SK-N-SH (cell line): ENCODE data around the gene ZDHHC14. TPM values are rescaled to one million over a fixed set of nuclear protein-coding genes. Genes with fewer than 3 reads are reported as not detected.

Experiments used
- CTCF ChIA-PET: fragments of 300-600, 350-600 bp; formaldehyde crosslinking; extraction: SDS; loops from one replicate; lab custom pipeline; 2021; lab: Yijun Ruan, JAX
- POLR2A ChIA-PET: fragments of 350-600 bp; sonication (Branson Sonifier 250); formaldehyde crosslinking; extraction: SDS; loops from one replicate; lab custom pipeline; 2020; ENCODE audit warnings: antibody characterized with exemption, inconsistent platforms; lab: Yijun Ruan, JAX
- DNase-seq: peaks from one replicate; pipeline ENCODE4 v3.0.0; 2012
- H2AFZ ChIP-seq: fragments of 200-600 bp; sonication (generic); 2 replicates; pipeline ENCODE4 v1.8.1; 2016; ENCODE audit warnings: antibody characterized with exemption, mild to moderate bottlenecking, low read depth
- H3F3A ChIP-seq: fragments of 200-600 bp; sonication (generic); replicated peaks from 2 replicates; pipeline ENCODE3; 2016; ENCODE audit warnings: antibody characterized with exemption, mild to moderate bottlenecking; ENCODE audit not compliant: insufficient read depth
- H3K27ac ChIP-seq, 2 experiments: fragments of 200-500 bp in 1 of 2; fragments of 200-600 bp in 1 of 2; sonication (Bioruptor generic) in 1 of 2; sonication (generic), shearing (Covaris generic) in 1 of 2; 2 replicates each; pipeline versions ENCODE4 v1.5.1 to v1.6.1; 2014 to 2016; ENCODE audit warnings: low read depth in 2 of 2, inconsistent platforms in 1 of 2, low read length in 1 of 2, mild to moderate bottlenecking in 1 of 2, mixed read lengths in 1 of 2
- H3K27me3 ChIP-seq: fragments of 200-600 bp; sonication (generic), shearing (Covaris generic); 2 replicates; pipeline ENCODE4 v1.6.1; 2016; ENCODE audit warnings: mixed run types; ENCODE audit not compliant: insufficient read depth
- H3K36me3 ChIP-seq, 2 experiments: fragments of 200-500 bp in 1 of 2; fragments of 200-600 bp in 1 of 2; sonication (Bioruptor generic) in 1 of 2; sonication (generic) in 1 of 2; replicated peaks in 1 of 2; 2 replicates each; pipeline versions ENCODE3 to v1.5.1; 2014 to 2016; ENCODE audit warnings: low read length in 1 of 2, mild to moderate bottlenecking in 1 of 2; ENCODE audit not compliant: insufficient read depth in 2 of 2, control insufficient read depth in 1 of 2
- H3K4me1 ChIP-seq, 2 experiments: fragments of 200-500 bp in 1 of 2; fragments of 200-600 bp in 1 of 2; sonication (Bioruptor generic) in 1 of 2; sonication (generic), shearing (Covaris generic) in 1 of 2; 2 replicates each; pipeline versions ENCODE4 v1.5.1 to v1.6.1; 2014 to 2016; ENCODE audit warnings: low read depth in 1 of 2, low read length in 1 of 2, mixed run types in 1 of 2; ENCODE audit not compliant: insufficient read depth in 2 of 2, control insufficient read depth in 1 of 2
- H3K4me2 ChIP-seq: fragments of 200-600 bp; sonication (generic), shearing (Covaris generic); 2 replicates; pipeline ENCODE4 v1.6.1; 2017; ENCODE audit warnings: mixed run types
- H3K4me3 ChIP-seq, 2 experiments: fragments of 200-500 bp in 1 of 2; fragments of 200-600 bp in 1 of 2; sonication (Bioruptor generic) in 1 of 2; sonication (generic), shearing (Covaris generic) in 1 of 2; 2 replicates each; pipeline versions ENCODE4 v1.5.1 to v1.8.1; 2014 to 2016; ENCODE audit warnings: low read depth in 2 of 2, inconsistent platforms in 1 of 2, low read length in 1 of 2, mild to moderate bottlenecking in 1 of 2, mixed read lengths in 1 of 2, moderate library complexity in 1 of 2
- H3K79me2 ChIP-seq: fragments of 200-600 bp; sonication (generic); 2 replicates; pipeline ENCODE4 v1.8.1; 2017; ENCODE audit warnings: mild to moderate bottlenecking; ENCODE audit not compliant: insufficient read depth
- H3K9ac ChIP-seq: fragments of 200-600 bp; sonication (generic); 2 replicates; pipeline ENCODE4 v1.6.1; 2017; ENCODE audit warnings: mixed run types
- H3K9me2 ChIP-seq: fragments of 200-600 bp; sonication (generic); 2 replicates; pipeline ENCODE4 v1.6.1; 2017; ENCODE audit warnings: mixed run types
- H3K9me3 ChIP-seq: fragments of 200-600 bp; sonication (generic); 2 replicates; pipeline ENCODE4 v1.6.1; 2017; ENCODE audit warnings: mixed run types, mild to moderate bottlenecking, moderate library complexity
- H4K20me1 ChIP-seq: fragments of 200-600 bp; sonication (generic); 2 replicates; pipeline ENCODE4 v1.6.1; 2017; ENCODE audit warnings: mild to moderate bottlenecking, mixed run types; ENCODE audit not compliant: insufficient read depth
- EP300 ChIP-seq, 2 experiments: IDR thresholded peaks; 2 replicates each; pipeline versions ENCODE4 v1.4.0 to v1.6.1; 2012; ENCODE audit warnings: borderline replicate concordance in 1 of 2, low read depth in 1 of 2, low read length in 1 of 2
- EZH2phosphoT487 ChIP-seq: fragments of 200-600 bp; sonication (generic); IDR thresholded peaks from 2 replicates; pipeline ENCODE4 v1.6.1; 2017; ENCODE audit warnings: low read depth, mixed run types, mild to moderate bottlenecking, antibody characterized with exemption, moderate library complexity, borderline replicate concordance
- FOXM1 ChIP-seq: IDR thresholded peaks from 2 replicates; pipeline ENCODE4 v1.4.0; 2012; ENCODE audit warnings: low read depth, mild to moderate bottlenecking
- GATA2 ChIP-seq: sonication (generic); formaldehyde crosslinking; IDR thresholded peaks from 2 replicates; pipeline ENCODE4 v1.5.0; 2020; ENCODE audit warnings: mild to moderate bottlenecking, missing genetic modification reagents
- JUND ChIP-seq: IDR thresholded peaks from 2 replicates; pipeline ENCODE4 v1.4.0; 2012
- MAX ChIP-seq: IDR thresholded peaks from 2 replicates; pipeline ENCODE4 v1.4.0; 2012; ENCODE audit warnings: low read depth
- MEF2A ChIP-seq: IDR thresholded peaks from 2 replicates; pipeline ENCODE4 v1.4.0; 2012; ENCODE audit warnings: low read depth, borderline replicate concordance
- MXI1 ChIP-seq: IDR thresholded peaks from 2 replicates; pipeline ENCODE4 v1.6.1; 2012; ENCODE audit warnings: mild to moderate bottlenecking, low read depth, low read length, improper control_type of control experiment
- NRF1 ChIP-seq: IDR thresholded peaks from 2 replicates; pipeline ENCODE4 v1.6.1; 2012; ENCODE audit warnings: low read depth, mild to moderate bottlenecking, low read length
- POLR2AphosphoS5 ChIP-seq: IDR thresholded peaks from 2 replicates; pipeline ENCODE4 v1.6.1; 2012; ENCODE audit warnings: low read depth, low read length
- RAD21 ChIP-seq: IDR thresholded peaks from 2 replicates; pipeline ENCODE4 v1.6.1; 2012; ENCODE audit warnings: mild to moderate bottlenecking, low read length
- RCOR1 ChIP-seq: fragments of 150-350 bp; IDR thresholded peaks from 2 replicates; pipeline ENCODE4 v1.6.1; 2017; ENCODE audit warnings: antibody characterized with exemption, low read length
- RFX5 ChIP-seq: IDR thresholded peaks from 2 replicates; pipeline ENCODE4 v1.6.1; 2012; ENCODE audit warnings: mild to moderate bottlenecking, improper control_type of control experiment, low read length
- RXRA ChIP-seq: IDR thresholded peaks from 2 replicates; pipeline ENCODE4 v1.4.0; 2012; ENCODE audit warnings: low read depth, mild to moderate bottlenecking, borderline replicate concordance
- SIN3A ChIP-seq: IDR thresholded peaks from 2 replicates; pipeline ENCODE4 v1.6.1; 2012; ENCODE audit warnings: low read depth, mild to moderate bottlenecking, low read length, moderate library complexity, borderline replicate concordance
- TAF1 ChIP-seq: IDR thresholded peaks from 2 replicates; pipeline ENCODE4 v1.6.1; 2012; ENCODE audit warnings: low read depth, mild to moderate bottlenecking, low read length, moderate library complexity, borderline replicate concordance
- TEAD4 ChIP-seq: IDR thresholded peaks from 2 replicates; pipeline ENCODE4 v1.4.0; 2012; ENCODE audit warnings: mild to moderate bottlenecking, borderline replicate concordance; ENCODE audit not compliant: insufficient read depth
- WGBS: methylation state at CpG from one replicate; pipeline ENCODE4 v1.1.6; 2017; ENCODE audit warnings: low lambda C conversion rate; 5-methylcytosine and 5-hydroxymethylcytosine counted together
- polyA plus RNA-seq, 3 experiments: library from polyadenylated mRNA; depleted of rRNA; stranded (reverse); fragments of >200 nt; gene quantifications; 2 replicates each; pipeline ENCODE4 v1.2.3, GENCODE V29; 2012
- TF ChIP-seq, protein P1 (sequence below): IDR thresholded peaks from 2 replicates; pipeline ENCODE4 v1.4.0; 2012; ENCODE audit warnings: low read depth, borderline replicate concordance
- TF ChIP-seq, protein P2 (sequence below): IDR thresholded peaks from 2 replicates; pipeline ENCODE4 v1.4.0; 2012; ENCODE audit warnings: low read depth, borderline replicate concordance

The ZDHHC14 gene
- polyA plus RNA-seq, 1 of the 3 experiments (the other 2 are of a cell fraction): 5.4 TPM

DNA sequence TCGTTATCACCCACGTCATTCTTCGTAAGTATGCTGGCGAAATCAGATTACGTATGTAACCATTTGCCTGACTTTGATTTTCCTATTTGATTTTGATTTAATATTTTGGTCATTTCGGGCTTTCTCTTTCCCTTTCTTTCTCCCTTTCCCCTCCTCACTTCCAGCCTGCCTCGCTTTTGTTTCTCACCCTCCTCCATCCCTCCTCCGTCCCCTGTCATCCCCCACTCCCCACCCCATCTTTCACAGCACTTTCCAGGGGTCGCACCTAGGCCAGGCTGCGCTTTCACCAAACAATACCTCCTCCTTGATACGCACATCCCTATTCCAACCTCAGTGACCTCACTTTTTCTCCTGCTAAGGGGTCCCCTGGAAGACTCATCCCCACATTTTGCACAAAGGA lies 247.5 kb downstream of the ZDHHC14 start (continued):
- TF ChIP-seq EP300 (IDR thresholded peaks at IDR 0.05; ENCODE audit: borderline replicate concordance in 1 of 2, low read depth in 1 of 2, low read length in 1 of 2): no peak
- no peak for TF ChIP-seq RXRA
- TF ChIP-seq MXI1: no peak
- no peak for TF ChIP-seq TEAD4
- TF ChIP-seq TAF1: no peak
- TF ChIP-seq JUND: no peak
- TF ChIP-seq RAD21: no peak

DNA sequence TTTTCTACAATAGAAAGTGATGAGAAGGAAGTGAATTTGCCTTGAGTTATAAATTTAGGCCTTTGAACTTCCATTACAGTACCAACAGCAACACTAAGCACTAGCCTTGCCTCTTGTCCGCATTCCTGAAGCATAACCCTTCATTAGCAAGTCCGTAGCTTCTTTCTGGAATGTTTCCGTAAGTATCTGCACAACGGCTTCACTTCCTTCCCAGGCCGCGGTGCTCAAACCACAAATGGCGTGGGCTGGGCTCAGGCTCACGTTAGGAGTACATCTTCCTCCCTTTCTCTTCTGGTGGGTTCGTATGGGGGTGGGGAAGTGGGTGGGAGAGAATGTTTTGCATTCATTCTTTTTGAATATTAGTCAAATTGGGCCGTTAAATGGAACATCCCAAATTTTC lies 248.2 kb downstream of the ZDHHC14 start:
- no peaks in the 10 kb centered on the region for H3F3A ChIP-seq
- no peak overlapping the region for H3K27ac ChIP-seq
- no peaks in the 10 kb centered on the region for H3K79me2 ChIP-seq
- H2AFZ ChIP-seq: no peak overlapping the region
- H3K27me3 ChIP-seq: no peaks in the 10 kb centered on the region
- no peak overlapping the region for H3K9ac ChIP-seq
- WGBS: 88% methylated on average over 10 of the region's 10 CpGs
- DNase-seq: no peak
- POLR2A ChIA-PET: no interaction called here
- H3K9me3 ChIP-seq: no peaks in the 10 kb centered on the region
- H4K20me1 ChIP-seq: no peaks in the 10 kb centered on the region
- CTCF ChIA-PET: no interaction called here
- no peaks in the 10 kb centered on the region for H3K9me2 ChIP-seq
- H3K36me3 ChIP-seq: no peaks in the 10 kb centered on the region
- H3K4me2 ChIP-seq: no peak overlapping the region
- TF ChIP-seq FOXM1 (no peak), NRF1 (no peak), RCOR1 (no peak), RFX5 (no peak), EZH2phosphoT487 (no peak), SIN3A (no peak), MEF2A (no peak), GATA2 (CRISPR knock-in tag) (no peak), POLR2AphosphoS5 (no peak), MXI1 (no peak), MAX (no peak)
- TF ChIP-seq, protein P1, sequence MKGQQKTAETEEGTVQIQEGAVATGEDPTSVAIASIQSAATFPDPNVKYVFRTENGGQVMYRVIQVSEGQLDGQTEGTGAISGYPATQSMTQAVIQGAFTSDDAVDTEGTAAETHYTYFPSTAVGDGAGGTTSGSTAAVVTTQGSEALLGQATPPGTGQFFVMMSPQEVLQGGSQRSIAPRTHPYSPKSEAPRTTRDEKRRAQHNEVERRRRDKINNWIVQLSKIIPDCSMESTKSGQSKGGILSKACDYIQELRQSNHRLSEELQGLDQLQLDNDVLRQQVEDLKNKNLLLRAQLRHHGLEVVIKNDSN: no peak
- TF ChIP-seq, protein P2, sequence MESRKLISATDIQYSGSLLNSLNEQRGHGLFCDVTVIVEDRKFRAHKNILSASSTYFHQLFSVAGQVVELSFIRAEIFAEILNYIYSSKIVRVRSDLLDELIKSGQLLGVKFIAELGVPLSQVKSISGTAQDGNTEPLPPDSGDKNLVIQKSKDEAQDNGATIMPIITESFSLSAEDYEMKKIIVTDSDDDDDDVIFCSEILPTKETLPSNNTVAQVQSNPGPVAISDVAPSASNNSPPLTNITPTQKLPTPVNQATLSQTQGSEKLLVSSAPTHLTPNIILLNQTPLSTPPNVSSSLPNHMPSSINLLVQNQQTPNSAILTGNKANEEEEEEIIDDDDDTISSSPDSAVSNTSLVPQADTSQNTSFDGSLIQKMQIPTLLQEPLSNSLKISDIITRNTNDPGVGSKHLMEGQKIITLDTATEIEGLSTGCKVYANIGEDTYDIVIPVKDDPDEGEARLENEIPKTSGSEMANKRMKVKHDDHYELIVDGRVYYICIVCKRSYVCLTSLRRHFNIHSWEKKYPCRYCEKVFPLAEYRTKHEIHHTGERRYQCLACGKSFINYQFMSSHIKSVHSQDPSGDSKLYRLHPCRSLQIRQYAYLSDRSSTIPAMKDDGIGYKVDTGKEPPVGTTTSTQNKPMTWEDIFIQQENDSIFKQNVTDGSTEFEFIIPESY: no peak
- peaks cover 0 to 9% of the 10 kb centered on the region in 2 experiments; a peak in 1 of 4 replicates for H3K4me1 ChIP-seq
- no peak overlapping the region for H3K4me3 ChIP-seq
